Neural cell (in vitro differentiated cells): ENCODE data around the gene NRBP1. TPM values are rescaled to one million over a fixed set of nuclear protein-coding genes. Genes with fewer than 3 reads are reported as not detected.

Experiments used
- H2AFZ ChIP-seq: fragments of 200-600, 300-800 bp; sonication (generic), shearing (Covaris generic); 2 replicates; pipeline ENCODE4 v1.6.0; 2014; ENCODE audit warnings: low read depth, mild to moderate bottlenecking, antibody characterized with exemption, low read length, moderate library complexity
- H3F3A ChIP-seq: fragments of 200-600 bp; shearing (Covaris generic); 2 replicates; pipeline ENCODE4 v1.6.1; 2016; ENCODE audit warnings: mild to moderate bottlenecking, moderate library complexity, mixed read lengths, antibody characterized with exemption, low read length; ENCODE audit not compliant: insufficient read depth, poor library complexity, severe bottlenecking
- H3K27ac ChIP-seq: fragments of 200-600, 300-800 bp; sonication (generic), shearing (Covaris generic); 2 replicates; pipeline ENCODE4 v1.5.1; 2014; ENCODE audit warnings: mild to moderate bottlenecking, low read length, moderate library complexity
- H3K27me3 ChIP-seq: fragments of 300-800, 200-600 bp; sonication (generic), shearing (Covaris generic); 2 replicates; pipeline ENCODE4 v1.6.0; 2014; ENCODE audit warnings: mild to moderate bottlenecking, low read depth, low read length, moderate library complexity; ENCODE audit not compliant: insufficient read depth
- H3K36me3 ChIP-seq: fragments of 300-800, 200-600 bp; sonication (generic), shearing (Covaris generic); 2 replicates; pipeline ENCODE4 v1.5.1; 2014; ENCODE audit warnings: mild to moderate bottlenecking, antibody characterized with exemption, low read length, moderate library complexity; ENCODE audit not compliant: insufficient read depth
- H3K4me2 ChIP-seq: fragments of 300-800, 200-600 bp; sonication (generic), shearing (Covaris generic); 2 replicates; pipeline ENCODE4 v1.6.0; 2014; ENCODE audit warnings: mild to moderate bottlenecking, low read length
- H3K4me3 ChIP-seq: fragments of 300-800, 200-600 bp; sonication (generic), shearing (Covaris generic); 2 replicates; pipeline ENCODE4 v1.5.1; 2014; ENCODE audit warnings: mild to moderate bottlenecking, low read length, moderate library complexity
- H3K79me2 ChIP-seq: fragments of 200-600 bp; shearing (Covaris generic); replicated peaks from 2 replicates; pipeline ENCODE4 v1.6.0; 2014; ENCODE audit warnings: mild to moderate bottlenecking, low read length, moderate library complexity; ENCODE audit not compliant: insufficient read depth
- H3K9ac ChIP-seq: fragments of 300-800, 200-600 bp; sonication (generic), shearing (Covaris generic); 2 replicates; pipeline ENCODE4 v1.6.1; 2016; ENCODE audit warnings: mild to moderate bottlenecking, low read length, mixed read lengths
- H3K9me2 ChIP-seq: fragments of 200-600 bp; shearing (Covaris generic); 2 replicates; pipeline ENCODE4 v1.6.1; 2016; ENCODE audit warnings: mild to moderate bottlenecking, low read length, mixed read lengths; ENCODE audit not compliant: insufficient read depth
- H3K9me3 ChIP-seq: fragments of 200-600, 300-800 bp; sonication (generic), shearing (Covaris generic); 2 replicates; pipeline ENCODE4 v1.6.1; 2016; ENCODE audit warnings: mild to moderate bottlenecking, mixed run types, low read length, moderate library complexity, mixed read lengths
- H4K20me1 ChIP-seq: fragments of 200-600 bp; shearing (Covaris generic); 2 replicates; pipeline ENCODE4 v1.6.1; 2016; ENCODE audit warnings: mild to moderate bottlenecking, mixed run types; ENCODE audit not compliant: insufficient read depth
- CTCF ChIP-seq: fragments of 450-650 bp; IDR thresholded peaks from 2 replicates; pipeline ENCODE4 v1.5.1; 2014; ENCODE audit warnings: antibody characterized with exemption, mild to moderate bottlenecking, moderate library complexity; ENCODE audit not compliant: poor library complexity, severe bottlenecking
- EP300 ChIP-seq: fragments of 450-650 bp; conservative IDR thresholded peaks from 2 replicates; pipeline ENCODE4 v1.6.1; 2014; ENCODE audit warnings: antibody characterized with exemption, mild to moderate bottlenecking, moderate library complexity; ENCODE audit not compliant: poor library complexity, severe bottlenecking
- EZH2 ChIP-seq: fragments of 200-600, 300-800 bp; shearing (Covaris generic), sonication (generic); IDR thresholded peaks from 2 replicates; pipeline ENCODE4 v1.6.1; 2014; ENCODE audit warnings: antibody characterized with exemption, low read length, borderline replicate concordance, mild to moderate bottlenecking; ENCODE audit not compliant: insufficient read depth, poor library complexity, severe bottlenecking
- POLR2AphosphoS5 ChIP-seq: IDR thresholded peaks from 2 replicates; pipeline ENCODE4 v1.6.1; 2012
- RAD21 ChIP-seq: fragments of 450-650 bp; conservative IDR thresholded peaks from 2 replicates; pipeline ENCODE4 v1.6.1; 2014; ENCODE audit warnings: antibody characterized with exemption, mild to moderate bottlenecking, moderate library complexity
- REST ChIP-seq: IDR thresholded peaks from 2 replicates; pipeline ENCODE4 v1.6.1; 2012; ENCODE audit warnings: borderline replicate concordance
- SMC3 ChIP-seq: fragments of 450-650 bp; conservative IDR thresholded peaks from 2 replicates; pipeline ENCODE4 v1.6.1; 2014; ENCODE audit warnings: antibody characterized with exemption, mild to moderate bottlenecking, moderate library complexity; ENCODE audit not compliant: poor library complexity
- polyA plus RNA-seq: library from polyadenylated mRNA; depleted of rRNA; stranded (reverse); fragments of >200 nt; gene quantifications from 2 replicates; pipeline ENCODE4 v1.2.3, GENCODE V29; 2014

NRBP1 gene
- polyA plus RNA-seq, 1 donor from 2014 or later, result 115 TPM

GRCh38 chr2:27407798-27408491, 20.5 kb upstream of the NRBP1 start:
- H4K20me1 ChIP-seq, result no peaks in the 10 kb centered on the region
- no peak for TF ChIP-seq EP300
- peak; percentile 79 for TF ChIP-seq SMC3
- peak; percentile 75 for TF ChIP-seq CTCF
- TF ChIP-seq EZH2, result no peak
- no peak for TF ChIP-seq POLR2AphosphoS5
- TF ChIP-seq REST, result no peak
- peak; percentile 64 for TF ChIP-seq RAD21
- H3K27ac ChIP-seq, result peak overlapping the region; percentile 83
- no peaks in the 10 kb centered on the region for H3F3A ChIP-seq
- H3K36me3 ChIP-seq, result no peaks in the 10 kb centered on the region
- H3K9me2 ChIP-seq, result no peaks in the 10 kb centered on the region
- peaks cover 50% of the 10 kb centered on the region for H3K79me2 ChIP-seq
- peak overlapping the region; percentile 90 for H3K4me3 ChIP-seq
- peak overlapping the region; percentile 82 for H3K9ac ChIP-seq
- no peaks in the 10 kb centered on the region for H3K9me3 ChIP-seq
- peak overlapping the region; percentile 97 for H3K4me2 ChIP-seq
- no peaks in the 10 kb centered on the region for H3K27me3 ChIP-seq
- no peak overlapping the region for H2AFZ ChIP-seq

GRCh38 chr2:27408601-27409320, 19.7 kb upstream of the NRBP1 start:
- H3K36me3 ChIP-seq, result no peaks in the 10 kb centered on the region
- no peaks in the 10 kb centered on the region for H3K9me3 ChIP-seq
- peak overlapping the region; percentile 97 for H3K4me2 ChIP-seq
- H3K27ac ChIP-seq, result peak overlapping the region; percentile 83
- peaks cover 44% of the 10 kb centered on the region for H3K79me2 ChIP-seq
- H3K9ac ChIP-seq, result peak overlapping the region; percentile 82
- no peaks in the 10 kb centered on the region for H3K9me2 ChIP-seq
- H3F3A ChIP-seq, result no peaks in the 10 kb centered on the region
- TF ChIP-seq RAD21, result no peak
- peak overlapping the region; percentile 78 for H2AFZ ChIP-seq
- no peaks in the 10 kb centered on the region for H3K27me3 ChIP-seq
- H4K20me1 ChIP-seq, result no peaks in the 10 kb centered on the region
- peak overlapping the region; percentile 90 for H3K4me3 ChIP-seq
